K562 (cell line): ENCODE measurements around the gene EPHX1. TPM values are rescaled to one million over a fixed set of nuclear protein-coding genes. Genes with fewer than 3 reads are reported as not detected.

ENCODE experiments used
- BCOR ChIP-seq: fragments of 450-650 bp; IDR thresholded peaks from 2 replicates; pipeline ENCODE4 v1.6.1; 2016
- CBX3 ChIP-seq, 2 experiments: IDR thresholded peaks; 1 replicate in 1 of 2; 2 replicates in 1 of 2; pipeline ENCODE4 v1.6.1; 2012; ENCODE audit warnings: inconsistent platforms in 2 of 2, low read length in 2 of 2, borderline replicate concordance in 1 of 2, control low read depth in 1 of 2
- CBX8 ChIP-seq: fragments of 200-600 bp; sonication (generic); IDR thresholded peaks from 2 replicates; pipeline ENCODE4 v1.6.1; 2012; ENCODE audit warnings: borderline replicate concordance, mixed run types, low read depth, mild to moderate bottlenecking, moderate library complexity, mixed read lengths, low read length, control low read depth, inconsistent platforms; ENCODE audit not compliant: poor library complexity, severe bottlenecking; ENCODE audit errors: extremely low read depth
- ESRRA ChIP-seq: fragments of 450-650 bp; IDR thresholded peaks from 2 replicates; pipeline ENCODE4 v1.6.1; 2014; ENCODE audit warnings: low read depth, mild to moderate bottlenecking, moderate library complexity, borderline replicate concordance
- ETV1 ChIP-seq: fragments of 450-650 bp; conservative IDR thresholded peaks from 2 replicates; pipeline ENCODE4 v1.6.1; 2016; ENCODE audit warnings: missing genetic modification characterization, control low read depth, low read depth, missing compliant biosample characterization
- ETV5 ChIP-seq: sonication (generic); formaldehyde crosslinking; IDR thresholded peaks from 2 replicates; pipeline ENCODE4 v1.4.0; 2020; ENCODE audit warnings: low read depth, mild to moderate bottlenecking, missing genetic modification reagents
- EZH2 ChIP-seq: IDR thresholded peaks from 2 replicates; pipeline ENCODE4 v1.6.1; 2012; ENCODE audit warnings: low read depth, mild to moderate bottlenecking, inconsistent platforms, low read length, borderline replicate concordance
- HMG20B ChIP-seq: fragments of 250-450 bp; sonication (Bioruptor Pico); IDR thresholded peaks from 2 replicates; pipeline ENCODE4 v1.5.0; 2021; ENCODE audit warnings: mild to moderate bottlenecking
- HNRNPL ChIP-seq: fragments of 200-400 bp; formaldehyde crosslinking; IDR thresholded peaks from 2 replicates; pipeline ENCODE4 v1.6.1; 2017; ENCODE audit warnings: low read depth, mild to moderate bottlenecking, low read length
- MAZ ChIP-seq, 2 experiments: fragments of 450-650 bp in 1 of 2; sonication (generic) in 1 of 2; formaldehyde crosslinking; IDR thresholded peaks in 1 of 2; conservative IDR thresholded peaks in 1 of 2; 2 replicates each; pipeline versions ENCODE4 v1.4.0 to v1.5.0; 2020; ENCODE audit warnings: mild to moderate bottlenecking in 1 of 2, missing genetic modification reagents in 1 of 2
- MEF2A ChIP-seq: IDR thresholded peaks from 2 replicates; pipeline ENCODE4 v1.6.1; 2011; ENCODE audit warnings: low read depth, mild to moderate bottlenecking, low read length, moderate library complexity; ENCODE audit not compliant: control insufficient read depth
- MITF ChIP-seq: IDR thresholded peaks from 2 replicates; pipeline ENCODE4 v1.6.1; 2014; ENCODE audit warnings: antibody characterized with exemption
- NFATC3 ChIP-seq: fragments of 450-650 bp; IDR thresholded peaks from 2 replicates; pipeline ENCODE4 v1.6.1; 2017; ENCODE audit warnings: mild to moderate bottlenecking
- PTRF ChIP-seq: fragments of 450-650 bp; IDR thresholded peaks from 2 replicates; pipeline ENCODE4 v1.6.1; 2016; ENCODE audit warnings: mild to moderate bottlenecking, missing genetic modification characterization, missing compliant biosample characterization
- TAF1 ChIP-seq: IDR thresholded peaks from 2 replicates; pipeline ENCODE4 v1.6.1; 2011; ENCODE audit warnings: mild to moderate bottlenecking, low read length, moderate library complexity; ENCODE audit not compliant: insufficient read depth, control insufficient read depth, severe bottlenecking; ENCODE audit errors: extremely low read depth
- YY1 ChIP-seq, 3 experiments: IDR thresholded peaks; 2 replicates each; pipeline ENCODE4 v1.6.1; 2011; ENCODE audit warnings: low read length in 2 of 3, mild to moderate bottlenecking in 2 of 3, moderate library complexity in 2 of 3, borderline replicate concordance in 1 of 3, control low read depth in 1 of 3, low read depth in 1 of 3; ENCODE audit not compliant: insufficient read depth in 3 of 3, insufficient replicate concordance in 2 of 3, control insufficient read depth in 1 of 3, insufficient read length in 1 of 3; ENCODE audit errors: extremely low read depth in 1 of 3
- ZBTB2 ChIP-seq: fragments of 450-650 bp; IDR thresholded peaks from 2 replicates; pipeline ENCODE4 v1.6.1; 2016; ENCODE audit warnings: antibody characterized with exemption
- ZBTB7A ChIP-seq: IDR thresholded peaks from 2 replicates; pipeline ENCODE4 v1.6.1; 2011; ENCODE audit warnings: low read depth, mild to moderate bottlenecking, low read length, moderate library complexity, borderline replicate concordance; ENCODE audit not compliant: control insufficient read depth
- ZFPM2 ChIP-seq: fragments of 250-450 bp; sonication (Bioruptor Pico); IDR thresholded peaks from 2 replicates; pipeline ENCODE4 v1.5.1; 2022; ENCODE audit warnings: mild to moderate bottlenecking
- ZKSCAN1 ChIP-seq: fragments of 150-350 bp; IDR thresholded peaks from 2 replicates; pipeline ENCODE4 v1.6.1; 2016; ENCODE audit warnings: low read depth, low read length
- ZNF311 ChIP-seq: fragments of 250-450 bp; sonication (Bioruptor Pico); IDR thresholded peaks from 2 replicates; pipeline ENCODE4 v1.4.0; 2020; ENCODE audit warnings: mild to moderate bottlenecking, moderate library complexity
- ZNF431 ChIP-seq: sonication (generic); formaldehyde crosslinking; IDR thresholded peaks from 2 replicates; pipeline ENCODE4 v1.8.0; 2022; ENCODE audit warnings: mild to moderate bottlenecking, missing genetic modification reagents
- ZNF79 ChIP-seq: fragments of 250-450 bp; sonication (Bioruptor Pico); IDR thresholded peaks from 2 replicates; pipeline ENCODE4 v1.4.0; 2020; ENCODE audit warnings: low read depth, mild to moderate bottlenecking, moderate library complexity
- polyA plus RNA-seq, 8 experiments: library from polyadenylated mRNA; depleted of rRNA in 4 of 8; stranded (reverse) in 5 of 8; unstranded in 3 of 8; fragments of >200 nt; fragmentation: Nextera tagmentation in 2 of 8; fragmentation: Illumina TruSeq in 1 of 8; extraction: Ambion mirVana in 2 of 8; extraction: Trizol in 1 of 8; gene quantifications; 2 replicates each; pipeline versions ENCODE4 v1.2.1 to v1.2.3, GENCODE V29; 2011 to 2014; ENCODE audit warnings: inconsistent platforms in 1 of 8, missing spikeins in 1 of 8
- total RNA-seq, 7 experiments: library from RNA; depleted of rRNA in 6 of 7; stranded (reverse); fragments of >200 nt in 6 of 7; fragmentation: Illumina TruSeq in 2 of 7; extraction: Trizol in 2 of 7; gene quantifications; 2 replicates each; pipeline versions ENCODE4 v1.2.1 to v1.2.3, GENCODE V29; 2011 to 2021; ENCODE audit warnings: low replicate concordance in 1 of 7

The EPHX1 gene
- total and polyA plus RNA-seq, 9 of the 15 experiments (the other 6 are each of a cell fraction or from before 2014, with no cell fraction given): 0.21 to 27.0 (median 6.7) TPM

- TF ChIP-seq ZBTB7A (peak; percentile 54; the same call in 1 of the 2 replicates), ETV1 (peak; percentile 24; the same call in 1 of the 2 replicates), ZFPM2 (no peak), MAZ (CRISPR knock-in tag; conservative IDR thresholded peaks at IDR 0.05 in 1 of 2, IDR thresholded peaks at IDR 0.05 in 1 of 2) (no peak), BCOR (no peak), YY1 (IDR thresholded peaks at IDR 0.05; ENCODE audit: borderline replicate concordance in 1 of 3, control insufficient read depth in 1 of 3, extremely low read depth in 1 of 3, insufficient read depth in 3 of 3, insufficient read length in 1 of 3, insufficient replicate concordance in 2 of 3, low read depth in 1 of 3, low read length in 2 of 3) (peak in 1 of 3 experiments; percentile 43), ESRRA (no peak), HMG20B (no peak), MITF (no peak), TAF1 (peak; percentile 17), EZH2 (no peak), CBX3 (IDR thresholded peaks at IDR 0.05; ENCODE audit: borderline replicate concordance in 1 of 2, low read length in 2 of 2) (no peak), NFATC3 (no peak), ETV5 (CRISPR knock-in tag) (no peak; the same call in 1 of the 2 replicates), ZBTB2 (no peak), ZNF431 (CRISPR knock-in tag) (no peak), ZNF79 (no peak), MEF2A (no peak), ZNF311 (no peak), ZKSCAN1 (no peak), HNRNPL (no peak), PTRF (tag) (no peak), CBX8 (no peak)
Observed at GRCh38 chr1:225813214-225813964, 3.5 kb downstream of the EPHX1 start (continued).
